Ammon's horn (tissue), 1 donor: ENCODE results near the gene RANBP9.

Experiments
- DNase-seq: peaks from one replicate; pipeline ENCODE4 v3.0.0-alpha.2; 2016; ENCODE audit warnings: low spot score

RANBP9 gene

GRCh38 chr6:13678255-13678983 lies 33.2 kb downstream of the RANBP9 start:
- no peak for DNase-seq

DNA sequence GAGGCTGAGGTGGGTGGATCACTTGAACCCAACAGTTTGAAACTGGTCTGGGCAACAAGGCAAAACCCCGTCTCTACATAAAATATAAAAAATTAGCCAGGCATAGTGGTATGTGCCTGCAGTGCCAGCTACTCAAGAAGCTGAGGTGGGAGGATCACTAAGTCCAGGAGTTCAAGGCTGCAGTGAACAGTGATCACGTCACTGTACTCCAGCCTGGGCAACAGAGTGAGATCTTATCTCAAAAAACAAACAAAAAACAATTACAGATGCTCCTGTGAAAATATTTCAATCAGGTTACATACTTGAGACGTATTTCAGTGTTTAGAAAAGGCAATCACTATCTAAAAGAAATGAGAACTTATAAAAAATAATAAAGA lies 33.8 kb downstream of the RANBP9 start:
- DNase-seq = no peak

- no peak for DNase-seq
These were observed 35.0 kb downstream of the RANBP9 start for GRCh38 chr6:13676551-13677156.

DNA sequence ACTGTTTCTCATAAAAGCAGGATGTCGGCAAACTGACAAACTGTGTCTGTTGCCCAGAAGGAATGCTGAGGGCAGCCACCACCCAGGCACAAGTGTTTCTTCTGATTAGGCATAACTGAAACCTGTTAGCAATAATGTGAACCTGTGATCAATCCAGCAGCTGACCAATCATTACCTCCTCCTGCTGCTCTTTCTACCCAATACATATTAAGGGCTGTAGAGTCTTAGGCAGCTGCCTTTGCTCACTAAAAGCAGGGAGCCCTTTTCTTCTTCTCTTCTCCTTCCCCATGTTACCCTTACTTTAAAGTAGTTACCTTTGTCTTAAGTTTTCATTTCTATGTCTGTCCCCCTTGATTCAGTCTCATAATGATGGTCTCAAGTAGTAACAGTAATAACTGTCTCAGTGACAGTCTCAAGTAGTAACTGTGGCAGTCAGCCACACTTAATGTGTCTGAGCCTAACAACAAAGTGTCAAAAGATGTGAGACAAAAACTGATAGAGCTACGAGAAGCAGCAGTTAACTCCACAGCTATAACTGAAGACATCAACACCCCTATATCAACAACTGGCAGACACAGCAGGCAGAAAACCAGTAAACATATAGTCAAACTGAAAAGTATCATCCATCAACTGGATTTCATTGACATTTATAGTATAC lies 37.0 kb downstream of the RANBP9 start:
- DNase-seq = no peak

GRCh38 chr6:13673825-13674444 lies 37.7 kb downstream of the RANBP9 start:
- DNase-seq = no peak

DNA sequence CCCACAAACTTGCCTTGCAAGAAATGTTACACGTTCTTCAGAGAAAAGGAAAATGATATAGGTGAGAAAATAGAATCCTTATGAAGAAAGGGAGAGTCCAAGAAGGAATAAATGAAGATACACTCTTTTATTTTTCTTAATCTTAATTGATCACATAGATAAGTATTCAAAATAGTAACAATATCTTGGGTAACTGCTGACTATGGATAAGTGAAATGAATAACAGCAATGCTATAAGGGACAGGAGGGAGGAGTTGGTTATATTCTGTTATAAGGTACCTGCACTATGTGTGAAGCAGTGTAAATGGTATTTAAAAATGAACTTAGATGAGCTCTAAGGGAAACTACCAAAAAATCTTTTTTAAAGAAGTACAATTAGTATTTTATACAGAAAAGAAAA lies 38.3 kb downstream of the RANBP9 start:
- no peak for DNase-seq

DNA sequence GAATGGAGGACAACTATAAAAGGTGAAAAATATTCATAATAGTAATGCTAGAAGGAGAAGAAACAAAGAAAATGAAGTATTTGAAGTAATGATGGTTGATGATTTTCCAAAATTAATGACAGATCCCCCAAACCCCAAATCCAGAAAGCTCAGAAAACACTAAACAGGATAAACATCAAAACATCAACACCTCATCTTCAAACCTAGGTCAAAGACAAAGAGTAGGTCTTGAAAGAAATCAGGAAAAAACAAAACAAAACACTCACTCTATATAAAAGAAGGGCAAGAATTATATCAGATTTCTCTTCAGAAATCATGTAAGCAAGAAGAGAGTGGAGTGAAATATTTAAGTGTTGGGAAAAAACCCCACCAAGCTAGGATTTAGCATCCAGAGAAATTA lies 38.7 kb downstream of the RANBP9 start:
- DNase-seq = no peak

DNA sequence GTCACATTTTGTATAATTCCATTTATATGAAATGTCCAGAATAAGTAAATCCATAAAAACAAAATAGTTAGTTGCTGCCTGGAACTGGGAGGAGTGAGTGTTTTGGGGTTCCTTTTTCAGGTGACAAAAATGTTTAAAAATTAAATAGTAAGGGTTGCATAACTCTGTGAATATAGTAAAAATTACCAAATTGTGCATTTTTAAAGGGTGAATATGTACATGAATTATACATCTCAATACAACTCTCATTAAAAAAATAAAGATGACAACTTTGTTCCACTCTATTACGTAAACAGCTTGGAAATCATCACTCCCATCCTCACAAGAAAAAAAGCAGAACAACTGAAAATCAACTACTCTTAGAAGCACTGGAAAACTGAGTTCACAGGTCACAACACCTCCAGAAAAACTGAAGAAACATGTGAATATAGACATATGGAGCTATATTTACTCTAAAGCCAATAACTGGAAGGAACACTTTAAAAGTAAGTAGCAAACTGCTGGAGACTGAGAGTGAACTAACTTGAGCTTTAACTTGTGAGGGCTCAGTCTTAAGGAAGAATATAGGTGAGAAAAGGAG lies 40.0 kb downstream of the RANBP9 start:
- DNase-seq = no peak

DNA sequence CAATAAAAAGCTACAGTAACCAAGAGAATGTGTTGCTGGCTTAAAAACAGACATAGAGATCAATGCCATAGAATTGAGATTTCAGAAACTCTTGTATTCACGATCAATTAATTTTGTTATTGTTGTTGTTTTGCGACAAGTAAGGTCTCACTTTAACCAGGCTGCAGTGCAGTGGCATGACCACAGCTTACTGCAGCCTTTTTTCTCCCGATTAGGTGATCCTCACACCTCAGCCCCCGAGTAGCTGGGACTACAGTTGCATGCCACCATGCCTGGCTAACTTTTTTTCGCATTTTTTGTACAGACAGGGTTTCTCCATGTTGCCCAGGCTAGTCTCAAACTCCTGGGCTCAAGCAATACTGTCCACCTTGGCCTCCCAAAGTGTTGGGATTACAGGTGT lies 42.2 kb downstream of the RANBP9 start:
- DNase-seq = no peak

GRCh38 chr6:13668291-13668928 lies 43.2 kb downstream of the RANBP9 start:
- DNase-seq = no peak

- no peak for DNase-seq
These were observed 44.0 kb downstream of the RANBP9 start for GRCh38 chr6:13667655-13668054.

DNA sequence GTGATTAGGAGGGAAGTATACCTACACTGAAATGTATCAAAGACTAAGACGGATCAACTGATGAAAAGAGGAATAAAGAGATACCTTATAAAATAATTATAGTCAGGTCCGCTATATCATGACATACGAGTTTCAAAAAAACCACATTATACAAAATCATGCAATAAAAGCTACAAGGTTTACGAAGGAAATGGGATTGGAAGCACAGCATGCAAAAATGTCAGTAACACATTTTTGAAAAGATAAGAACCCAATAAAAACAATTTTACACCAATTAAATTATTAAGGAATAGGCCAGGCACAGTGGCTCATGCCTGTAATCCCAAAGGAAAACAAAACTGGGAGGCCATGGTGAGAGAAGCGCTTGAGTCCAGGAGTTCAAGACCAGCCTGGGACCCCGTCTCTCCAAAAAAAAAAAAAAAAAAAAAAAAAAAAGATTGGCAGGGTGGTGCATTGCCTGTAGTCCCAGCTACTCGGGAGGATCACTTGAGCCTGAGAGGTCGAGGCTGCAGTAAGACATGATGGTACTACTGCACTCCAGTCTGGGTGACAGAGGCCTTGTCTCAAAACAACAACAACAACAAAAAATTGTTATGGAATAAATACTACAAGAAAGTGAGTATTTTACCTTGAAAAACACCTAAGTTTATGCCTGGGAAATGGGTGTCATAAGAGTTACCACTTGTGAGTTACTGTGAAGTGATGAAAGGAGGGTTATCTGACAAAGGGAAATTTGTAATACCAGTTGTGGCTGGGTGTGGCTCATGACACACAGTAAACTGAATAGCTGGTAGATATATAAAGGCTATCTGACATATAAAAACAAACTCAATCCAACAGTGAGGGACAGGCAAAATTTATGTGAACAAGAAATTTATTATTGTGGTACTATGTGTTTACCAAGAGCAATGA lies 45.2 kb downstream of the RANBP9 start:
- no peak for DNase-seq

DNA sequence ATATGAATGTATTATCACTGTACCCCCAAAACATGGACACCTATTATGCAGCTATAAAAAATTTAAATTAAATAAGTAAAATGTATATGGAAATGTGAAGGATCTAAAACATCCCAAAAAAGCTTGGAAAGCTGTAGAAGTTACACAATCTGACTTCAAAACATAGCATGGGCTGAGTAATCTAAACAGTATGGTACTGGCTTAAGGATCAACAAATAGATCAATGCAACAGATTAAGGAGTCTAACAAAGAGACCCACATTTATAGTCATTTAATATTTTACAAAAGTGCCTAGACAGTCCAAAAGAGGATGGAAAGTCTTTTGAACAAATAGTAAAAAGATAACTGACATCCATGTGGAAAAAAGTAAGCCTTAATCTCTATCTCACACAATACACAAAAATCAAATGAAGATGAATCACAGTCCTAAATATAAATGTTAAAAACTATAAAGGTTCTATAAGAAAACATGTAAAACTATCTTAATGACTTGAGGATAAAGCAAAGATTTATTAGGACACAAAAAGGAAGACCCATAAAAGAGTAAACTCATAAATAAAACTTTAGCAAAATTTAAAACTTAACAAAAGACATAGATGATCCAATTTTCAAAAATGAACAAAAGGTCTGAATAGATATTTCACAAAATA lies 46.8 kb downstream of the RANBP9 start:
- no peak for DNase-seq

DNA sequence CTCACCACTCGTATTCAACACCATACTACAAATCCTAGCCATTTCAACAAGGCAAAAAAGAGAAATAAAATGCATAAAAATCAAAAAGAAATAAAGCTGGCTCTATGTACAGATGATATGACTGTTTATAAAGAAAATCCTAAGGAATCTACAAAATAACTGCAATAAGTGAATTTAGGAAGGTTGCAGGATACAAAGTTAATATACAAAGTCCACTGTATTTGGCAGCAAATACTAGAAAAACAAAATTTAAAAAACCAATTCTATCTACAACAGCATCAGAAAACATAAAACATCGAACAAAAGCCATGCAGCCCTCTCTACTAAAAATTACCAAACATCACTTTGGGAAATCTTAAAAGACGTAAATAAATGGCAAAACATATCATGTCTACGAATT lies 47.6 kb downstream of the RANBP9 start:
- no peak for DNase-seq

DNA sequence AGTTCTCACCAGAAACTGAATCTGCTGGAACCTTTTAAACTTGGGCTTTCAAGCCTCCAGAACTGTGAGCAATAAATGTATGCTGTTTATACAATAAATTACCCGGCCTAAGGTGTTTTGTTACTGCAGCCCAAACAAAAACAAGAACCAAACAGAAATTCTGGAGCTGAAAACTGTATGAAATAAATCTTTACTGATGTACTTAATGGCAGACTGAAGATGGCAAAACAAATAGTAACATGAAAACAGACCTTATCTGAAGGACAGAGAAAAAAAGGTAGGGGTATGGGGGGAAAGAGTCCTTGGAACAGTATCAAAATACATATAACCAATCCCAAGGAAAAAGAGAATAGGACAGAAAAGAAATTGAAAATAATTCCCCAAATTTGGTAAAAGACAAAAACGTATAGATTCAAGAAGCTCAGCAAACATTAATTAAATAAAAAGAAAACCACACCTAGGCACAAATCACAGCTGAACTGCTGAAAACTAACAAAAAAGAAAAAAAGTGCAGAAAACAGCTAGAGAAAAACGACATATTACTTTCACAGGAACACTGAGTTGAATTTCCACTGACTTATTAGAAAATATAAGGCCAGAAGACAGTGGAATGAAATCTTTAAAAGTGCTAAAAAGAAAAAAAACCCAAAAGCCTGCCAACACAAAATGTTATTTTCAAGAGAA lies 48.8 kb downstream of the RANBP9 start:
- no peak for DNase-seq

DNA sequence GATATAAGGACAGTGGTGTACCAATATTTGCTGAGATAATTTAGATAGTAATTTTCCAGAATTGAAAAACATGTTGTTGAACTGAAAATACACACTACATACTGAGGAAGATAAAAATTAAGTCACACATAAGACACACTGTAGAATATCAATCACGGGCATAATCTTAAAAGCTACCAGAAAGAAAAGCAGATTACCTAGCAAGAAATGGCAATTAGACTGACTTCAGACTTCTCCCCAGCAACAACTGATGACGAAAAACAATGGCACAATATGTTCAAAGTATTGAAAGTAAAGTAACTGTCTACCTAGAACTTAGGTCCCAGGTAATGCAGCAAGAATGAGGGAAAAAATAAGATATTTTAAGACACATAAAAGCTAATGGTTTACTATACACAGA lies 50.0 kb downstream of the RANBP9 start:
- no peak for DNase-seq

DNA sequence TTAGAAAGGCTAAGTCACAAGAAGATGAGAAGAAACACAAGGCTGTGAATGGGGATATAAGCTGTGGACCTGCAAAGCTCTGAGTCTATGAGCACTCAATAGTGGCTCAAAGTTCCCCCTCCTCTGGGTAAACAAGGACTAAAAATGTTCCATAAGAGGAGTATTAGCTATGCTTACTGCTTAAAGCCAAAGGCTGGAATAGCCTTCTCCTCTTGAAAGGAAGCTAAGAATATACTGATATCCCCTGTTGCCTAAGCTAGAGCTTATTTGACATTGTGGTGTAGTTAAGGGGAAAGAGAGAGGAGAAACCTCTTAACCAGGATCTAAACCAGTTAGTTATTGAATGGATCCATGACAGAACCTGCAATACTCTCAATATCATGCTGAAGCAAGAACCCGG lies 50.7 kb downstream of the RANBP9 start:
- DNase-seq = no peak

DNA sequence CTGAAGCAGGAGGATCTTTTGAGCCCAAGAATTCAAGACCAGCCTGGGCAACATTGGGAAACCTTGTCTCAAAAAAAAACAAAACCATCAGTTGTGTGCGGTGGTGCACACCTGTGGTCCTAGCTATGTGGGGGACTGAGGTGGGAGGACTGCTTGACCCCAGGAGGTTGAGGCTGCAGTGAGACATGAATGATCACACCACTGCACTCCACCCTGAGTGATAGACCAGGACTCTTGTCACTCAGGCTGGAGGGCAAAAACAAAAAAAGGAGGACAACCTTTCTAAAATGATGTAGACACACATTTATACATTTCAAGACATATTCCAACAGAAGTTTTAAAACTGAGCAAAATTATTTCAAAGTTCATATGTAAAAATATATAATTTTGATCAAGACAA lies 51.4 kb downstream of the RANBP9 start:
- DNase-seq = no peak

DNA sequence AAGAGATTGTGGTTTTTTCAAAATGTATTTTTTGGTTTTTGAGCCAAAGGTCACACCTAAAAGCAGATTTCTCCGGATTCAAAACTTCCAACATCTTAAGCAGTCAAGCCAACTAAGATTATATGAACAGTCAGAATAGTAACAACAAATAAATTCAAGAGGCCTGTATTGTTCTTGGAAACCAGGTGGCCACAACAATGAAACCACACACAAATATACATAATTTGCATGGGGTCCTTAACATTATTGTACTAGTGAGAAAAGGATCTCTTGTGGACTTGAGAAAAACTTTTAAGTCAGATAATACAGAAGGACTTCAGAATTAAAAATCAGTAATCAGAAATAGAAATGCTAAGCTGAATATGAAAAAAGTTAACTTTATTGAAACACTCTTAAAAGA lies 55.9 kb downstream of the RANBP9 start:
- DNase-seq = no peak

DNA sequence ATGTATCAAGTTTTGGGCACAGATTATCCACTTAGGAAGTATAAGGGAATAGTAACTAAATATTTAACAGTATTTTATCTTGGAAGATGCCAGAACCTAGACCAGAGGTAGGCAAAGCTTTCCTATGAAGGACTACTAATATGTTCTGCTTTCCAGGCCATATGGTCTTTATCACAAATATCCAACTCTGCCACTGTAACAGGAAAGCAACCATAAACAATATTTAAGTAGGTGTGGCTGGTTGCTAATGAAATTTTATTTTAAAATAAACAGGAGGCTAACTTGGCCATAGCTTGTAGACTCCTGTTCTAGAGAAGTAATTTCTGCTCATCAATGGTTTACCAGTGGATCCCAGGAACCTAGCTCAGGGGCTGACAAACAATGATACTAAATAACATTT lies 57.1 kb downstream of the RANBP9 start:
- no peak for DNase-seq
